HFF-Myc (cell line): Measurements from ENCODE around the gene CA5B.
"Not testable (repeated sequence)": the region's sequence is repeated elsewhere in the genome, so short reads cannot be mapped to it uniquely, and the experiment has no call there.

Experiments
- DNase-seq: peaks from one replicate; pipeline ENCODE4 v3.0.0-alpha.2; 2011; ENCODE audit warnings: low read depth; ENCODE audit errors: extremely low read depth
- H3K4me3 ChIP-seq: replicated peaks from 2 replicates; pipeline ENCODE4 v1.5.1; 2011; ENCODE audit warnings: low read depth, mild to moderate bottlenecking, control low read depth, low read length
- TF ChIP-seq, protein P1 (sequence below): IDR thresholded peaks from 2 replicates; pipeline ENCODE4 v1.5.1; 2012; ENCODE audit warnings: mild to moderate bottlenecking, low read depth, low read length, control low read depth; ENCODE audit errors: missing control alignments

The CA5B gene

GRCh38 chrX:15718283-15718970 lies 19.6 kb upstream of the CA5B start:
- DNase-seq = no peak
- no peak overlapping the region for H3K4me3 ChIP-seq
- TF ChIP-seq, protein P1, sequence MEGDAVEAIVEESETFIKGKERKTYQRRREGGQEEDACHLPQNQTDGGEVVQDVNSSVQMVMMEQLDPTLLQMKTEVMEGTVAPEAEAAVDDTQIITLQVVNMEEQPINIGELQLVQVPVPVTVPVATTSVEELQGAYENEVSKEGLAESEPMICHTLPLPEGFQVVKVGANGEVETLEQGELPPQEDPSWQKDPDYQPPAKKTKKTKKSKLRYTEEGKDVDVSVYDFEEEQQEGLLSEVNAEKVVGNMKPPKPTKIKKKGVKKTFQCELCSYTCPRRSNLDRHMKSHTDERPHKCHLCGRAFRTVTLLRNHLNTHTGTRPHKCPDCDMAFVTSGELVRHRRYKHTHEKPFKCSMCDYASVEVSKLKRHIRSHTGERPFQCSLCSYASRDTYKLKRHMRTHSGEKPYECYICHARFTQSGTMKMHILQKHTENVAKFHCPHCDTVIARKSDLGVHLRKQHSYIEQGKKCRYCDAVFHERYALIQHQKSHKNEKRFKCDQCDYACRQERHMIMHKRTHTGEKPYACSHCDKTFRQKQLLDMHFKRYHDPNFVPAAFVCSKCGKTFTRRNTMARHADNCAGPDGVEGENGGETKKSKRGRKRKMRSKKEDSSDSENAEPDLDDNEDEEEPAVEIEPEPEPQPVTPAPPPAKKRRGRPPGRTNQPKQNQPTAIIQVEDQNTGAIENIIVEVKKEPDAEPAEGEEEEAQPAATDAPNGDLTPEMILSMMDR = no peak

GRCh38 chrX:15719324-15719968 lies 18.6 kb upstream of the CA5B start:
- no peak for DNase-seq
- H3K4me3 ChIP-seq = no peak overlapping the region
- TF ChIP-seq, protein P1 = no peak

DNA sequence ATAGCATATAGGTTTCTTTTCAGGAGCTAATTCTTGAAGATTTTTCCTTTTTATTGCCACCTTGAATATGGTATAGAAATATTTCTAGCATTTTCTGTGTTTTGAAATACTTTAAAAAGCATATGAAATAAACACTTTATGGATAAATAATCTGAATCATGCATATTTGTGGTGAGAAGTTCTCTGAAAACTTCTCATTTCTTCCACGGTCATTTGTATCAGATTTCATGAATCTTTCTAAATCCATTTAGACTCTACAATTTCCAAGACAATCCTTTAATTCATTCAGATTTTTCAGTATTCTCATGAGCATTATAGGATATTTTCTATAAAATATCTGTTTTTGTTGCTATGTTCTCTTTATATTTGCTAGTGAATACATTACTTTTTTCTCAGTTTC lies 16.2 kb upstream of the CA5B start:
- DNase-seq = no peak
- TF ChIP-seq, protein P1 = no peak
- H3K4me3 ChIP-seq = no peak overlapping the region

DNA sequence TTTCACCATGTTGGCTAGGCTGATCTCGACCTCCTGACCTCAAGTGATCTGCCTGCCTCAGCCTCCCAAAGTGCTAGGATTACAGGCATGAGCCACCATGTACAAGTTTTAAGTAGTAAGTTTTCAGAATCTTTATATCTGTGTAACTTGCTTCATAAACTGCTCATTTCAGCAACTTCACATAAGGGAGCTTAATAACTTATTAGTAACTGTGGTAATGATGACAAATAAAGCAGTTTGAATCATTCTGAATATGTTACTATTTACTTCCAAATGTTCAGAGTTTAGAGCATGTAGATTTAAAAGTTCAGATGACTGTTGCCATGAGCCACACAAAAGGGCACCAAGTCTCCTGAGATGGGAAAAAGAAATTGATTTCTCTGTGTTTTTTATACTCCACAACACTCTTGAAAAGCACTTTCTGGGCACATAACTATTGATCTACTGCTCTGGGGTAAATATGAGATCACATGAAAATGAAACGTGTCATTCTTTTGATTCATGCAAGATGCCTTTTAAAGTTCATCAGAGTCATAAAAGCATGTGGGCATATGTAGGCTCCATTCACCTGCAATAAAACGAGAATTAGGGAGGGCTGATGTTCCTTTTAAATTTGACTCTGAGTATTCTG lies 14.1 kb upstream of the CA5B start:
- DNase-seq = no peak
- H3K4me3 ChIP-seq = no peak overlapping the region
- TF ChIP-seq, protein P1 = no peak

GRCh38 chrX:15724911-15725310 lies 13.2 kb upstream of the CA5B start:
- TF ChIP-seq, protein P1 = no peak
- DNase-seq = no peak
- no peak overlapping the region for H3K4me3 ChIP-seq

GRCh38 chrX:15731368-15731767 lies 6.7 kb upstream of the CA5B start:
- DNase-seq, H3K4me3 ChIP-seq: not testable (repeated sequence)

- peak overlapping the region; percentile 21 for H3K4me3 ChIP-seq
- TF ChIP-seq, protein P1 = no peak
- no peak for DNase-seq
These were observed 696 bp upstream of the CA5B start for GRCh38 chrX:15737190-15737958.
